HL-60 (cell line): ENCODE results near the gene CDC42BPG.

Source experiments
- DNase-seq, 2 experiments: peaks; one replicate each; pipeline ENCODE4 v3.0.0-alpha.2; 2010 to 2020; ENCODE audit warnings: low read depth in 1 of 2, low spot score in 1 of 2
- H3K27ac ChIP-seq: fragments of 250-450 bp; sonication (Bioruptor Pico); replicated peaks from 2 replicates; pipeline ENCODE4 v1.5.1; 2020; ENCODE audit warnings: mild to moderate bottlenecking, moderate library complexity
- H3K27me3 ChIP-seq: fragments of 250-450 bp; sonication (Bioruptor Pico); 2 replicates; pipeline ENCODE4 v1.5.1; 2021; ENCODE audit warnings: mild to moderate bottlenecking, moderate library complexity; ENCODE audit not compliant: insufficient read depth, poor library complexity, severe bottlenecking
- H3K4me3 ChIP-seq: replicated peaks from 2 replicates; pipeline ENCODE4 v1.5.1; 2011; ENCODE audit warnings: mild to moderate bottlenecking, control low read depth, low read length; ENCODE audit not compliant: insufficient read depth
- CTCF ChIP-seq: IDR thresholded peaks from one replicate; pipeline ENCODE4 v1.5.1; 2011; ENCODE audit warnings: low read length, control low read depth, inconsistent platforms; ENCODE audit not compliant: insufficient read depth
- GABPA ChIP-seq: IDR thresholded peaks from 2 replicates; pipeline ENCODE4 v1.6.1; 2012; ENCODE audit warnings: low read depth
- POLR2AphosphoS5 ChIP-seq: IDR thresholded peaks from 2 replicates; pipeline ENCODE4 v1.6.1; 2012; ENCODE audit warnings: low read depth
- REST ChIP-seq: IDR thresholded peaks from 2 replicates; pipeline ENCODE4 v1.6.1; 2012; ENCODE audit warnings: low read depth; ENCODE audit not compliant: insufficient replicate concordance
- SPI1 ChIP-seq: IDR thresholded peaks from 2 replicates; pipeline ENCODE4 v1.6.1; 2012; ENCODE audit warnings: low read depth, mild to moderate bottlenecking, borderline replicate concordance

Gene CDC42BPG

GRCh38 chr11:64793271-64794160 lies 50.9 kb downstream of the CDC42BPG start:
- TF ChIP-seq POLR2AphosphoS5, result no peak
- TF ChIP-seq CTCF, result no peak
- TF ChIP-seq SPI1, result no peak
- TF ChIP-seq REST, result no peak
- no peak for TF ChIP-seq GABPA
- H3K27ac ChIP-seq, result no peak overlapping the region
- H3K4me3 ChIP-seq, result no peak overlapping the region
- DNase-seq, result no peak
- H3K27me3 ChIP-seq, result no peaks in the 10 kb centered on the region

- Histone ChIP-seq H3K27ac (no peak overlapping the region), H3K4me3 (no peak overlapping the region), H3K27me3 (no peaks in the 10 kb centered on the region)
- no peak for DNase-seq
- TF ChIP-seq REST (no peak), SPI1 (no peak), CTCF (no peak)
Observed at GRCh38 chr11:64792482-64792881, 52.0 kb downstream of the CDC42BPG start.

GRCh38 chr11:64791781-64792291 lies 52.6 kb downstream of the CDC42BPG start:
- no peak overlapping the region for H3K4me3 ChIP-seq
- DNase-seq, result no peak
- no peak overlapping the region for H3K27ac ChIP-seq
- no peaks in the 10 kb centered on the region for H3K27me3 ChIP-seq
- TF ChIP-seq CTCF (no peak), GABPA (no peak), REST (no peak), SPI1 (no peak)
